22Rv1 (cell line): ENCODE results near the gene PSMD14.

Experiments
- H3K27ac ChIP-seq: fragments of 450-650 bp; 2 replicates; pipeline ENCODE4 v1.5.1; 2017
- CTCF ChIP-seq: fragments of 450-650 bp; IDR thresholded peaks from 2 replicates; pipeline ENCODE4 v1.5.1; 2017; ENCODE audit warnings: mild to moderate bottlenecking
- ZFX ChIP-seq: fragments of 450-650 bp; IDR thresholded peaks from 2 replicates; pipeline ENCODE4 v1.6.1; 2017; ENCODE audit warnings: antibody characterized with exemption, borderline replicate concordance

Gene PSMD14

GRCh38 chr2:161422816-161423403 lies 114.7 kb downstream of the PSMD14 start:
- TF ChIP-seq ZFX, result no peak
- TF ChIP-seq CTCF, result no peak
- H3K27ac ChIP-seq, result no peak overlapping the region

GRCh38 chr2:161423421-161424393 lies 115.5 kb downstream of the PSMD14 start:
- no peak for TF ChIP-seq ZFX
- no peak overlapping the region for H3K27ac ChIP-seq

GRCh38 chr2:161424394-161424769 lies 116.2 kb downstream of the PSMD14 start:
- no peak overlapping the region for H3K27ac ChIP-seq
- TF ChIP-seq ZFX, result no peak
- no peak for TF ChIP-seq CTCF

GRCh38 chr2:161424891-161425727 lies 116.9 kb downstream of the PSMD14 start:
- TF ChIP-seq ZFX, result no peak
- TF ChIP-seq CTCF, result no peak
- no peak overlapping the region for H3K27ac ChIP-seq

GRCh38 chr2:161425728-161426454 lies 117.7 kb downstream of the PSMD14 start:
- TF ChIP-seq CTCF (no peak), ZFX (no peak)
- no peak overlapping the region for H3K27ac ChIP-seq

GRCh38 chr2:161426455-161426921 lies 118.3 kb downstream of the PSMD14 start:
- no peak for TF ChIP-seq ZFX
- TF ChIP-seq CTCF, result no peak
- H3K27ac ChIP-seq, result no peak overlapping the region

- TF ChIP-seq CTCF (no peak), ZFX (no peak)
- no peak overlapping the region for H3K27ac ChIP-seq
Measured at GRCh38 chr2:161426922-161427663, 118.9 kb downstream of the PSMD14 start.
